Brain microvascular endothelial cell (primary cell): ENCODE measurements around the gene ERBIN.
"Not testable (repeated sequence)": the region's sequence is repeated elsewhere in the genome, so short reads cannot be mapped to it uniquely, and the experiment has no call there.

ENCODE experiments used
- DNase-seq: peaks from one replicate; pipeline ENCODE4 v3.0.0-alpha.2; 2020
- H3K27ac ChIP-seq: fragments of 250-450 bp; sonication (Bioruptor Pico); 2 replicates; pipeline ENCODE4 v1.5.1; 2020; ENCODE audit warnings: mild to moderate bottlenecking, moderate library complexity
- H3K27me3 ChIP-seq: fragments of 250-450 bp; sonication (Bioruptor Pico); replicated peaks from 2 replicates; pipeline ENCODE4 v1.5.1; 2020; ENCODE audit warnings: mild to moderate bottlenecking
- H3K36me3 ChIP-seq: fragments of 250-450 bp; sonication (Bioruptor Pico); replicated peaks from 2 replicates; pipeline ENCODE4 v1.5.1; 2020; ENCODE audit warnings: mild to moderate bottlenecking
- H3K4me3 ChIP-seq: 2 replicates; pipeline ENCODE4 v1.5.1; 2011; ENCODE audit warnings: low read depth, mild to moderate bottlenecking, control low read depth, low read length, moderate library complexity
- in situ Hi-C: cut with HindIII; loops from 2 replicates; pipeline ENCODE4 v1.10.0; 2017; ENCODE audit warnings: low sequenced_read_pairs, low pct_ligation_motif_present
- TF ChIP-seq, protein P1 (sequence below): IDR thresholded peaks from 2 replicates; pipeline ENCODE4 v1.5.1; 2011; ENCODE audit warnings: low read depth, mild to moderate bottlenecking, moderate library complexity, low read length, control low read depth, inconsistent platforms; ENCODE audit errors: missing control alignments

The ERBIN gene

DNA sequence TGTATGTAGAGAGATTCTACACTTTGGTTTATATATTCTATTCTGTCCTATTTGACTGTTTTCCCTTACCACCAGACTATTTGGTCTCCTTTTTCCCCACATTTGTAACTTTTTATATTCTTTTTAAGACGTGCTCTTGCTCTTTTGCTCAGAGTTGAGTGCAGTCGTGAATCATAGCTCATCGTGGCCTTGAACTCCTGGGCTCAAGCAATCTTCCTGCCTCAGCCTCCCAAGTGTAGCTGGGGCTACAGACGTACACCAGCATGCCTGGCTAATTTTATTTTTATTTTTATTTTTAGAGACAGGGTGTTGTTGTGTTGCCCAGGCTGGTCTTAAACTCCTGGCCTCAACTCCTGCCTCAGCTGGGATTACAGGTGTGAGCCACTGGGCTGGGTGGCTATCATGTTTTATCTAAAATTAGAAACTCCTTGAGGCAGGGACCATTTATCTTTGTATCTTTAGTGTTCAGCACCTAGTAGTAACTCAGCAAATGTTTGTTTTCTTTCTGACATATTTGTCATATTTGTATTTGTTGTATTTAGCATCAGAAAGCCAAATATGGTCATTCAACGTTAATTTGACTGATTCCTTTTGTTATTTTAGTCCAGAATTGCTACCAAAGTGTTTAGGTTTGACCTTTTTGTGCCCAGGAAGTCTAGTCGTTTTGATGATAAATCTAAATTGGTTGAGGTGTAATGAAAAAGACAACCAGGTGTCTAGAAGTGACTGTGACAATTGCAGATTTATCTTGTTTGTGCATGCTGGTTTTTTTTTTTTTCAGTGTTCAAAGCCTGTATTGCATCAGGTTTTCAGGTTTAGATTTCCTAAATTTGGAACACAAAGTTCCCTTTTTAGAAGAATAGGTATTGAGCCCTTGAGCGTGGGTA lies 44.3 kb downstream of the ERBIN start:
- H3K27me3 ChIP-seq: no peaks in the 10 kb centered on the region
- no peaks in the 10 kb centered on the region for H3K36me3 ChIP-seq
- DNase-seq: no peak
- in situ Hi-C loops: no loop called here
- no peak overlapping the region for H3K27ac ChIP-seq
- H3K4me3 ChIP-seq: no peak overlapping the region
- TF ChIP-seq, protein P1, sequence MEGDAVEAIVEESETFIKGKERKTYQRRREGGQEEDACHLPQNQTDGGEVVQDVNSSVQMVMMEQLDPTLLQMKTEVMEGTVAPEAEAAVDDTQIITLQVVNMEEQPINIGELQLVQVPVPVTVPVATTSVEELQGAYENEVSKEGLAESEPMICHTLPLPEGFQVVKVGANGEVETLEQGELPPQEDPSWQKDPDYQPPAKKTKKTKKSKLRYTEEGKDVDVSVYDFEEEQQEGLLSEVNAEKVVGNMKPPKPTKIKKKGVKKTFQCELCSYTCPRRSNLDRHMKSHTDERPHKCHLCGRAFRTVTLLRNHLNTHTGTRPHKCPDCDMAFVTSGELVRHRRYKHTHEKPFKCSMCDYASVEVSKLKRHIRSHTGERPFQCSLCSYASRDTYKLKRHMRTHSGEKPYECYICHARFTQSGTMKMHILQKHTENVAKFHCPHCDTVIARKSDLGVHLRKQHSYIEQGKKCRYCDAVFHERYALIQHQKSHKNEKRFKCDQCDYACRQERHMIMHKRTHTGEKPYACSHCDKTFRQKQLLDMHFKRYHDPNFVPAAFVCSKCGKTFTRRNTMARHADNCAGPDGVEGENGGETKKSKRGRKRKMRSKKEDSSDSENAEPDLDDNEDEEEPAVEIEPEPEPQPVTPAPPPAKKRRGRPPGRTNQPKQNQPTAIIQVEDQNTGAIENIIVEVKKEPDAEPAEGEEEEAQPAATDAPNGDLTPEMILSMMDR: no peak

DNA sequence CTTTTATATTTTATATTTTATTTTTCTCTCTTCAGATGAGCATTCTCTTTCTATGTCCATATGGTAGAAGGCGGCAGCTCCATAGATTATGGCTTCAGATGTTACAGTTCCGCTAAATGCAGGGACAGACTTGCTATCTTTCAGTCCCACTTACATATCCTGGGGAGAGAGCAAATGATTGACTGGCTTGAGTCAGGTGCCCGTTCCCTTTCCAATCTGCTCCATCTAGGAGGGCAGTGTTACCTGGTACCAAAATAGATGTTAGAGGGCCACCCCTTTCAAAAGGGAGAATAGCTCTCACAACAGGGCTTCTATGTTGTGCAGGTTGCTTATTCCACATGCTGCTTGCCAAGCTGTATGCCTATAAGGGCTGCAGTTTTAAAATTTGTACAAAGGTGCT lies 45.3 kb downstream of the ERBIN start:
- no peaks in the 10 kb centered on the region for H3K27me3 ChIP-seq
- H3K4me3 ChIP-seq: no peak overlapping the region
- TF ChIP-seq, protein P1: no peak
- in situ Hi-C loops: no loop called here
- no peak for DNase-seq
- no peak overlapping the region for H3K27ac ChIP-seq
- no peaks in the 10 kb centered on the region for H3K36me3 ChIP-seq

DNA sequence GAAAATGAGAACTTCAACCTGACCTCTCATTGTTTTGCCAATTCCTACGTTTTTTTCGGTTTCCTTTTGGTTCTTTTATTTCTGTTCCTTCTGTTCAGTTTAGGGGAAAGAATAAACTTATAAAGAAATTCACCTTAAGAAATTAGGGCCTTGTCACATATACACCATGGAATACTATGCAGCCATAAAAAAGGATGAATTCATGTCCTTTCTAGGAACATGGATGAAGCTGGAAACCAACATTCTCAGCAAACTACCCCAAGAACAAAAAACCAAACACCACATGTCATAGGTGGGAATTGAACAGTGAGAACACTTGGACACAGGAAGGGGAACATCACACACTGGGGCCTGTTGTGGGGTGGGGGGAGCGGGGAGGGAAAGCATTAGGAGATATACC lies 46.5 kb downstream of the ERBIN start:
- in situ Hi-C loops, H3K36me3 ChIP-seq, H3K4me3 ChIP-seq, H3K27ac ChIP-seq, H3K27me3 ChIP-seq, DNase-seq: not testable (repeated sequence)

GRCh38 chr5:65978251-65978650 lies 51.9 kb downstream of the ERBIN start:
- no peak overlapping the region for H3K4me3 ChIP-seq
- in situ Hi-C loops: no loop called here
- TF ChIP-seq, protein P1: no peak

DNA sequence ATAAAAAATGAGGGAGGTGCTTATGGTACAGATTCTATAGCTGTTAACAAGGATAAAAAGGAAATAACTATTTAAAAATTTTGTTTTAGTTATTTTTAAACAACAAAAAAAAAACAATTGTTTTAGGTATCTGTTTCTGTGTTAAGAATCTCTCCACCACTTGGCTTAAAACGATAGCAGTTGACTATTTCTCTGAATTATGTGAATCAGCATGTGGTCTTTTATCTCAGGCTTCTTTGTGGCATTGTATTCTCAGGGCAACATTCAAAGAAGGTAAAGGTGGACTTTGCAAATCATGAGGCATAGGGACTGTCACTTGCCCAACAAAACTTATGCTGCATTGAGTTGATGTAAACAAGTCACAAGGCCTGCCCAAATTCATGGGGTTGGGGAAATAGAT lies 55.2 kb downstream of the ERBIN start:
- no peak overlapping the region for H3K4me3 ChIP-seq
- H3K27me3 ChIP-seq: no peaks in the 10 kb centered on the region
- TF ChIP-seq, protein P1: no peak
- H3K27ac ChIP-seq: no peak overlapping the region
- H3K36me3 ChIP-seq: no peaks in the 10 kb centered on the region
- in situ Hi-C loops: no loop called here
- no peak for DNase-seq

More at GRCh38 chr5:65978251-65978650, 51.9 kb downstream of the ERBIN start:
- Histone ChIP-seq H3K27ac (no peak overlapping the region), H3K36me3 (no peaks in the 10 kb centered on the region), H3K27me3 (no peaks in the 10 kb centered on the region)
- no peak for DNase-seq

DNA sequence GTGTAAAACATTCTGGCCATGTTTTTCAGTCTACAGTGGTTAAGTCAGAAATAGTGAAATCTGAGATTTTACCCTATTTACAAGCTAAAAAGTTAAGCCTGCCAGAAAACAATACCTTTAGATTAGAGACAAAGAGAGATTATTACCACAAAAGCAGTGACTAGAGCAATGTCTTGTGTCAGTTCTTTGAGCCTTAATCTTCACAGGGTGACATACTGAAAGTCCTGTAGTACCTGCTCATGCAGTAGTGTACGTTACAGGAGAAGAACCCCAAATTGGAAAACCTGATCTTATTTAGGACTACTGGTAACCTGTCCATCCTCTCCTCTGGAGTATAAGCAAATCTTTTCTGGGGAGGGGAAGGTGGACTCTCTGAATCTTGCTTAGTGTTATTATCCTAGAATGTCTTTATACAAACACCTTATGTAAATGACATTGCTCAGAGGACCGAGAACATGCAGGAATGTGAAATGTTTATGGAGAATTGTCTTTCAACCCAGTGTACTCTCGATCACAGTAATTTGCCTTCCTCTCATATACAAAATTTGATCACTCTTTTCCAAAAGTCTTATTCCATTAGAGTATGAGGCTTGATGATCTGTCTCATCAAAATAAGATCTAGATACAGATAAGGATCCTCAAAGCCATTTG lies 55.7 kb downstream of the ERBIN start:
- Histone ChIP-seq H3K4me3 (no peak overlapping the region), H3K36me3 (no peaks in the 10 kb centered on the region), H3K27me3 (no peaks in the 10 kb centered on the region), H3K27ac (no peak overlapping the region)
- in situ Hi-C loops: no loop called here
- TF ChIP-seq, protein P1: no peak
- DNase-seq: no peak
